ENCODE measurements around the gene LRRC4B.
"Not testable (repeated sequence)": the region's sequence is repeated elsewhere in the genome, so short reads cannot be mapped to it uniquely, and the experiment has no call there.

DNA sequence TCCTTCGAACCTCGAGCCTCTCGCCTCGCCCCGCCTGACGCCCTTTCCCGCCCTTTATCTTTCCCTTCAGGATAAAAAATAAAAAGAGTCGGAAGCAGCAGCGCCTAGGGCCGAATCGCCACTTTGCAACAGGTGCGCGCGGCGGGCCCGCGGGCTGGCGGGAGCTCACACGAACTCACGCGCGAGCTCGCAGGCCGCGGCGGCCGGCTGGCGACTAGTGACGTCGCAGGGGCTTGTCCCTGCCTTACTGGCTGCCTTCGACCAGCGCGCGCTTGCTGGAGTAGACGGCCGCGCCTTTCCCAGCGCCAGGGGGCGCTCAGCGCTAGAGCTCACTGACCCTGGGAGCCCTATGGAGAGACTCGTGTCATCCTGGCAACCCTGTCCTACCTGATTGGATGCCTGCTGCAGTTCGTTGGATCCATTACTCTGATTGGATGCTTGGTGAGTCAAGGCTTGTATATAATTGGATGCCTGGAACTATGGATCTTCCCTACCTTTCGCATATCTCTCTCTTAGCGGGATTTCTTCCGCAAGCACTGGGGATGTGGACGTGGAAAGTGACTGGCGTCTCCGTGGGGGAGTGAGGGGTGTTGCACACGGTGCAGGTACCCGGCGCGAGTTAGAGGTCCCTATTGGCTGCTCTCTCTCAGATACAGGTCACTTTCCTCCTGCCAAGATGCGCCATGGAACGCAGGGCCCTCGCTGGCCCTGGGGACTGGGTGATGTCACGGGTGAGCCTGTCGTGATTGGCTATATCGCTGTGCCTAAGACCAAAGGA is 38.0 kb upstream of the LRRC4B start:
- TF ChIP-seq, protein P1, sequence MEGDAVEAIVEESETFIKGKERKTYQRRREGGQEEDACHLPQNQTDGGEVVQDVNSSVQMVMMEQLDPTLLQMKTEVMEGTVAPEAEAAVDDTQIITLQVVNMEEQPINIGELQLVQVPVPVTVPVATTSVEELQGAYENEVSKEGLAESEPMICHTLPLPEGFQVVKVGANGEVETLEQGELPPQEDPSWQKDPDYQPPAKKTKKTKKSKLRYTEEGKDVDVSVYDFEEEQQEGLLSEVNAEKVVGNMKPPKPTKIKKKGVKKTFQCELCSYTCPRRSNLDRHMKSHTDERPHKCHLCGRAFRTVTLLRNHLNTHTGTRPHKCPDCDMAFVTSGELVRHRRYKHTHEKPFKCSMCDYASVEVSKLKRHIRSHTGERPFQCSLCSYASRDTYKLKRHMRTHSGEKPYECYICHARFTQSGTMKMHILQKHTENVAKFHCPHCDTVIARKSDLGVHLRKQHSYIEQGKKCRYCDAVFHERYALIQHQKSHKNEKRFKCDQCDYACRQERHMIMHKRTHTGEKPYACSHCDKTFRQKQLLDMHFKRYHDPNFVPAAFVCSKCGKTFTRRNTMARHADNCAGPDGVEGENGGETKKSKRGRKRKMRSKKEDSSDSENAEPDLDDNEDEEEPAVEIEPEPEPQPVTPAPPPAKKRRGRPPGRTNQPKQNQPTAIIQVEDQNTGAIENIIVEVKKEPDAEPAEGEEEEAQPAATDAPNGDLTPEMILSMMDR (conservative IDR thresholded peaks at IDR 0.05 in 1 of 2, IDR thresholded peaks at IDR 0.05 in 1 of 2; ENCODE audit: low read depth in 1 of 2, low read length in 2 of 2), result not testable (repeated sequence)
- TF ChIP-seq EZH2 (IDR thresholded peaks at IDR 0.05; ENCODE audit: low read length, missing control alignments), result not testable (repeated sequence)

Measured in fibroblast of lung (primary cell).